NOMO-1 treated with DMSO at 0.1 percent for 48 hours (cell line): Measurements from ENCODE around the gene RECK.
"Not testable (repeated sequence)": the region's sequence is repeated elsewhere in the genome, so short reads cannot be mapped to it uniquely, and the experiment has no call there.

Source experiments
- DNase-seq: peaks from one replicate; lab custom pipeline; 2025; ENCODE audit not compliant: unreplicated experiment; lab: John Stamatoyannopoulos, UW

The RECK gene

DNA sequence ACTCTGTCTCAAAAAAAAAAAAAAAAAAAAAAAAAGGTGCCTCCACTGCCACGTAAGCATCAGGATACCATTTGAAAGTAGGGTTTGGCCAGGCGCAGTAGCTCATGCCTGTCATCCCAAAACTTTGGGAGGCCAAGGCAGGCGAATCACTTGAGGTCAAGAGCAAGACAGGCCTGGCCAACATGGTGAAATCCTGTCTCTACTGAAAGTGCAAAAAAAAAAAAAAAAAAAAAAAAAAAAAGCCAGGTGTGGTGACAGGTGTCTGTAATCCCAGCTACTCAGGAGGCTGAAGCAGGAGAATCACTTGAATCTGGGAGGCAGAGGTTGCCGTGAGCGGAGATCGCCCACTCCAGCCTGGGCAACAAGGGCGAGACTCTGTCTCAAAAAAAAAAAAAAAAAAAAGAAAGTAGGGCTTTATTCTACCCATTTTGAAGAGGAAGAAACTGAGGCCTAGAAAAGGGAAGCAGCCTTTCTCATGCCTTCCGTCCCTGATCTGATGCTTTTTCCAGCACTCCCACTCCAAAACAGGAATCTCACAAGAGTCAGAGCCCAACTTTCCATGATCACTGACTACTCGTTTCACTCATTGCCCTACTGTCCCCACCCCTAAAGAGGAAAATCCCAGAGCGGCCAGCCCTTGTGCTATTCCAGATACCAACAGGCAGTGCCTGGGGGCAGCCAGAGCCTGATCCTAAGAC, 116.2 kb downstream of the RECK start:
- no peak for DNase-seq

DNA sequence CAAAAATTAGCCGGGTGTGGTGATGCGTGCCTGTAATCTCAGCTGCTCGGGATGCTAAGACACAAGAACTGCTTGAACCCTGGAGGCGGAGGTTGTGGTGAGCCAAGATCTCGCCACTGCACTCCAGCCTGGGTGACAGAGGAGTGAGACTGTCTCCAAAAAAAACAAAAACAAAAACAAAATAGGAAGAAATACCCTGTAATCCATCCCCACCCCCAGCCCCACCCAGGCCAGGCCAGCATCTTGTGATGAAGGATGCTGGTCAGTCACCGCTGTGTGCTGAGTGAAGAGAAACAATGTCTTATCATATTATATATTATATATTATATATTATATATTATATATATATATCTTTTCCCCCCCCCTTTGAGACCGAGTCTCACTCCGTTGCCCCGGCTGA, 117.0 kb downstream of the RECK start:
- DNase-seq, result no peak

DNA sequence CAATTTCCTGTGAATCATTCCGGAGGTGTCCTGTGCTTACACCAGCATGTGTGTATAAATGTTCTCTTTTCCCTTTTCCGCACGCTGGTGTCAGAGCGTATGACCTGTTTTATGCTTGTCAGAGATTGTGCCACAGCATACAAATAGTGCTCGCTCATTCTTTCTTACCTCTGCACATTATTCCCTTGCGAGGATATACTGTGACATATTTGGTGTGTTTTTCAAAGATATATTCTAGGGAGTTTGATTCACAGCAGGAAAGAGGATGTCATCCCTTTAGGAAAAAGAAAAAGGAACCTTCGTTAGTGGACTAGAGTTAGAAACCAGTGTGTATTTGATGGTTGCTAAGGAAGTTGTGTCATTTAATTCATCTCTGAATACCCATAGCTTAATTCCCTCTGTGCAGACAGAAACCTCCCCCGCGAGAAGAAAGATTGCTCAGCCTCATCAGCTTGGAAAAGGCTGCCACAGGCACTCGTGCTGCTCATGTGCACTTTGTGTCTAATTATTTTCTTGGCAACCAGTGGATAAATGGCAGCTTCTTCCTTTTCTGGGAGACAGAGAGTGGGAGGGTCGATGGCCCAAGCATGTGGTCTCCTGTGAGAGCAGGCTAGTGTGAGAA, 117.7 kb downstream of the RECK start:
- peak; percentile 91 for DNase-seq

DNA sequence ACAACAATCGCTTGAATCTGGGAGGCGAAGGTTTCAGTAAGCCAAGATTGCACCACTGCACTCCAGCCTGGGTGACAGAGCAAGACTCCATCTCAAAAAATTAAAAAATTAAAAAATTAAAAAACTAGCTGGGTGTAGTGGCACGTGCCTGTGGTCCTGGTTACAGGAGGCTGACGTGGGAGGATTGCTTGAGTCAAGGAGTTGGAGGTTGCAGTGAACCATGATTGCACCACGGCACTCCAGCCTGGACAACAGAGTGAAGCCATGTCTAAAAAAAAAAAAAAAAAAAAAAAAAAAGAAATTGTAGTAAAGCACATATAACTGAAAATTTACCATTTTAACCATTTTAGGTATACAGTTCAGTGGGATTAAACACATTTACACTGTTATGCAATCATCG, 119.4 kb downstream of the RECK start:
- DNase-seq, result no peak

DNA sequence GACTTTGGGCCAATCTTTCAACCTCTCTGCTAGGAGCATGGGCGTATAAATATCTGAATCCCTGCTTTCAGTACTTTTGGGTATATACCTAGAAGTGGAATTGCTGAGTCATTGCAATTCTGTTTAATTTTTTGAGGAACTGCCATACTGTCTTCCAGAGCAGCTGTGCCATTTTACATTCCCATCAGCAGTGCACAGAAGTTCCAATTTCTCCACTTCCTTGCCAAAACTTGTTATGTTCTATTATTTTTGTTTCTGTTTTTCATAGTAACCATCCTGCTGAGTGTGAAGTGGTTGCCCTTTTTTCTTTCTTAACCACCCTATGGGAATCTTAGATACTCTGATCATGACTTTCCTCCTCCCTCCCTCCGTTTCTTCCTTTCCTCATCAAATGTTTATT, 121.4 kb downstream of the RECK start:
- DNase-seq, result peak; percentile 56

DNA sequence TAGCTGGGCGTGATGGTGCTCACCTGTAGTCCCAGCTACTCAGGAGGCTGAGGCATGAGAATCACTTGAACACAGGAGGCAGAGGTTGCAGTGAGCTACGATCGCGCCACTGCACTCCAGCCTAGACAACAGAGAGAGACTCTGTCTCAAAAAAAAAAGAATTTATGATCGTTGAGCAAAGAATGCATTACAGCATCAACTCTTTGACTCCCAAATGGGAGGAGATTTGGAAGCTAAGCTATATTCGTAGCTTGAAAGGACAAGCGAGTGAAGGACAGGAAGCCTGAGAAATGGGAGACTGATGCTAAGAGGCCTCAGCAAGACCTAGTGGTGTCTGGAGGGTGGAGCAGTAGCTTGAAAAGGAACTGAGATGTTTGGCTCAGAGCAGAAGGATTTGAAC, 122.2 kb downstream of the RECK start:
- no peak for DNase-seq

DNA sequence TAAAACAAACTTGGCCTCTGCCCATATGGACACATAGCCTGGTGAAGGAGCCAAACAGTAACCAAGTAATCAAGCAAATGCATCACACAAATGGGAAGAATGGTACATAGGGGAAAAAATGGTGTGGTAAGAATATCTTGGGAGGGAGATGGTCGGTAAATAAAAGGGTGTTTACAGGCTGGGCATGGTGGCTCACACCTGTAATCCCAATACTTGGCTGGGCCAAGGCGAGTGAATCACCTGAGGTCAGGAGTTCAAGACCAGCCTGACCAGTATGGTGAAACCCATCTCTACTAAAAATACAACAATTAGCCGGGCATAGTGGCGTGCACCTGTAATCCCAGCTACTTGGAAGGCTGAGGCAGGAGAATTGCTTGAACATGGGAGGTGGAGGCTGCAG, 122.8 kb downstream of the RECK start:
- not testable (repeated sequence) for DNase-seq

DNA sequence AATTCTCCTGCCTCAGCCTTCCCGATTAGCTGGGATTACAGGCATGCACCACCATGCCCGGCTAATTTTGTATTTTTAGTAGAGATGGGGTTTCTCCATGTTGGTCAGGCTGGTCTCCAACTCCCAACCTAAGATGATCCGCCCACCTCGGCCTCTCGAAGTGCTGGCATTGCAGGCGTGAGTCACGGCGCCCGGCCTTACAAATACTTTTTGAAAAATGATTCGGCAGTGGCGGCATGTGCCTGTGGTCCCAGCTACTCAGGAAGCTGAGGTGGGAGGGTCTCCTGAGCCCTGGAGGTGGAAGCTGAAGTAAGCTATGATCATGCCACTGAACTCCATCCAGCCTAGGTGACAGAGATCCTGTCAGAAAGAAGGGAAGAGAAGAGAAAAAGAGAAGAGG, 123.4 kb downstream of the RECK start:
- not testable (repeated sequence) for DNase-seq

DNA sequence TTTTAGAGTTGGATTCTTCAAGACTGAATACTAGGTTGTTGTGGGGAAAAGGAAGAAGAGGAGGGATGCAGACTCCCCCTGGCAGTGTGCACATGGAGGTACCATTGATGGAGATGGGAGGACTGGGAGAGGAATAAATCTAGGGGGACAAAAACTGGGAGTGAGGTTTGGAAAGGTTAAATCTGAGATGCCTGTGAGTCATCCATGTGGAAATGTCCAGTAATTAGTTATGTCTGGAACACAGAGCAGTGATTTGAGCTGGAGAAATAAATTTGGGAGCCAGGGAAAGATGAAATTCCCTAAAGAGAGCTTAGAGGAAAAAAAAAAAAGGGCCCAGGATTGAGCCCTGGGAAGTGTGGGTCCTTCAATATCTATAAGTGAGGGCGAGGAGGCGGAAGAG, 124.5 kb downstream of the RECK start:
- no peak for DNase-seq

DNA sequence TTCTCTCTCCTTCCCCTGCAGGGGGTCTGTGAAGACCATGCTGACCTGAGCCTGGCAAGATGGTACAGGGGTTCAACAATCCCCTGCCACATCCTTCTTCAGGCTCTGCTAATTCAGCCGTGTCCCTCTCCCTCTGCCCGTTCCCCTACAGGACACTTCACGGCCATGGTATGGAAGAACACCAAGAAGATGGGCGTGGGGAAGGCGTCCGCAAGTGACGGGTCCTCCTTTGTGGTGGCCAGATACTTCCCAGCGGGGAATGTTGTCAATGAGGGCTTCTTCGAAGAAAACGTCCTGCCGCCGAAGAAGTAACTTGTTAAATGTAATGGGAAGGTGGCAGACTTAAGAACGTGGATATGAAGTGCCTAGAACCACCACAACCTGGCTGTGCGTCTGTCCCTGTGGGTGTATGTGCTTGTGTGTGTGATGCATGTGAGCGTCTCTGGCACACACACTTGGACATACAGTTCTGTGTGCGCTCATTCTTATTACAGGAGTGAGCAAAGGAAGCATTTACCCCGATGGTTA, 125.6 kb downstream of the RECK start:
- DNase-seq, result no peak

DNA sequence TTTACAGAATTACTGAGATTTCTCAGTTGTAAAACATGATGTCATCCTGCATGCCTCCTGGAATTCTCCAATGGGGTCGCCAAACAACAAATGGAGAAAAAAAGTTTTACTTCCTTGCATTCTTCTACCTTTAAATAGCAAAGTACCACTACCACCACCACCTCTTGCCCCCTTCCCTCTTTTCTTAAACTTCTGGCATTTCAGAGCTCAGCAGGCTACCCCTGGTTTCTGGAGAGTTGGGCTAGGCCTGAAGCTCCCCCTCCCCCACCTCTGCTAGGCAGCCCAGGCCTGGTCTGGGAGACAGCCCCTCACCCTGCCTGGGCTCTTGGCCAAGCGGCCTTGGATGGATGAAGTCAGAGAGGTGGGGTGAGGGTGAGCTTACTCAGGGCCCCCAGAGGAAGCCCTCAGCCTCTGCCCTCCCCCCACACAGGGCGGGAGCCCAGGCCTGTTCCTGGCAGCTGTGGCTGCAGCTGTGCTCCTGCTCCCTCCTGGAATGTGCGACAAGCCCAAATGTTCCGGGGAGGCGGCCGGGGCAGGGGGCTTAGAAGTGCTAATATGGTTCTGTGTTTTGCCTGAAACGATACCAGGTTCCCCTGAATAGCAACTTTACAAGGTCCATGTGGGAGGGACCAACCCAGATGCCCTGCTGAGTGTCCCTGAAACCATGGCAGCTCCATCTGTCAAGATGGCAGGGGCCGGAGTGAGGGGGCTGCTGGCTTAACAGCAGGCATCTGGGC, 126.5 kb downstream of the RECK start:
- DNase-seq, result no peak

DNA sequence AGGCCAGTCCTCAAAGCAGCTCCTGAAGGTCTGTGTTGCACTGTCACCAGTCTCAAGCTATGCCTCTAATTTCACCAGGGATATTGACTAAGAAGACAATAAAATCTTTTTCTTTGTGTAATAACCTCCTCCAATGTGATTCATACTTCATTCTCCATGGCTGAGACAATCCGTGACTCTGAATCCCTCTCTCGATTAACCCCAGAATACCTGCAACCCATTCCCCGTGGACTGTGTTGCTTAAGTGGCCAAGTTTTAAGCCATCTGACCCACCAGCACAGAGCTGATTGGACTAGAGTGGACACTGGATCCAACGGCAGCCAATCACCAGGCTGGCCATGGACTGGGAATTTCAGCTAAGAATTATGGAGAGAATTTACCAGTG, 127.1 kb downstream of the RECK start:
- DNase-seq, result no peak

DNA sequence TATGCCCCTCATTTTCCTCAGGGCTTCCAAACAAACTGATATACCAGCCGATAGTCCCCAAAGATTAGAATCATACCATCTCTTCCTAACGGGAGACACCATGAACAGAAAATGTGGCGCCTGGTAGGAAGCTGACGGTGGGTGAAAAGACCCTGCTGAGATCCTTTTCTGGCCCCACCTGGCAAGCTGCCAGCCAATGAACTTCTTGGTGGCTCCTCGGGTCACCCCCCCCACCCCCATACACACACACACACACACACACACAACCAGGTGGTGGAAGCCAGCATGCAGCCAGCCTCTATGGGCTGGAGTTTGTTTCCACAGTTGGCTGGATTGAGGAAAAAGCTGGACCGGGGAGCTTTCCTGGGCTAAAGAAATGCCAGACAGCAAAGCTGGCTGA, 127.7 kb downstream of the RECK start:
- no peak for DNase-seq

DNA sequence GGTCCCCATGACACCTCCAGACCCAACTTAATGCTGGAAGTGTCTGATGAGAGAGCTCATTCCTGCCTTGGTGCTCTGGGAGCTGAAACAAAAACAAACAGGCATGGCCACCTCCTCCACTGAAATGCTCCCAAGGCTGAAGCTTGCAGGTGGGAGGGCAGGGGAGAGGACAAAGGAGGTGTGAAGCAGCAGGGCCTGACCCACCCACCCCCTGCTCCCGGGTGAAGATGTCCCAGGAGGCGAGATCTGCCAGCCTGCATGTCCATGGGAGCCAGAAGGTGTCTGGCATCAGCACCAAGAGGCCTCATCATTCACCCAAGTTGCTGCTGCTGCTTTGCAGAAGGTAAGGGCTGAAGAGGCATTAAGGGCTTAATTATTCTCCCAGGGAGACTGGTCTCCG, 128.3 kb downstream of the RECK start:
- DNase-seq, result no peak

DNA sequence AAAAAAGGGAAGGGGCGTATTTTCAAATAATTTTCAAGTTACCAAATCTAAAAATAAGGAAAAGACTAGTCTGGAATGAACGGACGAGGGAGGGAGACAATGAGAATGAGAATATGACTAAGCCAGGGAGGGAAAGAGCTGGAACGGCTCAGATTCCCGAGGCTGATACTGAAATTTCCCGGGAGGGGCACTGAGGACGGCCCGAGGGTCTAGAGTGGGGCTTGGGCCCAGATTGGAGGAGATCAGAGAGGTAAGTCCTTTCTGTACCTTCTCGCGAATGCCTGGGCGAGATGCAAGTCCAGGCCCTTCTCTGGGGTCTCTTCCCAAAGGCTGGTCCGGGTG, 129.1 kb downstream of the RECK start:
- DNase-seq, result no peak

DNA sequence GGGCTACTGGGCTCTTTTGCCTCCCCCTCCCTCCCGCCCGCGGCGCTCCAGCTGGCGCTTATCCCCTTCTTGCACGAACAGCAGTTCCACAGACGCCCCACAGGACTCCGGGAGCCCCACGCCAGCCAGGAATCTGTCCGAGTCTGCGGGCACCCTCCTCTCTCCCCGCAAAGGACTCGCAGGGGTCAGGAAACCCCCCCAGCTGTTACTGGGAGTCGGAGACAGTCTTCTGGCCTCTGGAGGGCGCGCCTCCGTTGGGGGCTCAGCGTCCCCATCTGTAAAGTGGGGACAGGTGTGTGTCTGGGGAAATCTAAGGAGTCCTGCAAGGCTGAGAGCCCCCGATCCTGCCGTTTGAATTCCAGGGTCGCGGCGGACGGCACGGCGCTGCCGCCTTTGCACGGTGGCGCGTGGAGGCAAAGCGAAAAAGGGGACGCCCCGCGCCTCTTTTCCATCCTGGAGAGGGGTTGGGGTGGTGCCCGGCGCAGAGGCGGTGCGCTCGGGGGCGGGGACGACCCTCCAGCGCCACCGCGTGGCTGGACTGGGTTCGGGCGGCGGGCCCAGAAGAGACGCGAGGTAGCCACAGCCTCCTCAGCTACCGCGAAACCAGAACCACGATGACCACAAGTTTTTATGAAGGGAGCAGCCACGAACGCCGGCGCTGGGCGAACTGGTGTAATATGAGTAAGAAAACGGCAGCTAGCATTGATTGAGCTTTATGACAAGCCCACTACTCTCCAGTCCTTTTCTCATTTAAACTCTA, 129.6 kb downstream of the RECK start:
- DNase-seq, result peak; percentile 92

DNA sequence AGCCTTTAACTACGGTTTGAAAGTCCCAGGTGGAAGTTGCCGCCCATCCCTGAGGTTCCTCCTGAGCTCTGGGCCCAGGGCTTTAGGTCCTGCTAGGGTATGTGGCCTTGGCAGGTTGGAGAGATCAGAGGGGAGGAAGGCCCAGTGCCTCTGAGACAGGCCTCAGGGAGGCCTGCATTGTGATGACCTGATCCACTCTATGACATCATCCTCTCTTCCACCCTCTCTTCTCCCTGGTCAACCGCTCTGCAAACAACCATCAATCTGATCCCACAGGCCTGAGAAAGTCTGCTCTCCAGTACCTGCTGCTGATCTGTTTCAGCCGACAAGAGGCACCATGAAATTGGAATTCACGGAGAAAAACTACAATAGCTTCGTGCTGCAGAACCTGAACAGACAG, 132.5 kb downstream of the RECK start, which contains the start of gene CCIN:
CCIN (plus strand) TSS at position 223 of the 400 bp plus-strand sequence; CDS start at position 338, 115 bp downstream.
- DNase-seq, result no peak

DNA sequence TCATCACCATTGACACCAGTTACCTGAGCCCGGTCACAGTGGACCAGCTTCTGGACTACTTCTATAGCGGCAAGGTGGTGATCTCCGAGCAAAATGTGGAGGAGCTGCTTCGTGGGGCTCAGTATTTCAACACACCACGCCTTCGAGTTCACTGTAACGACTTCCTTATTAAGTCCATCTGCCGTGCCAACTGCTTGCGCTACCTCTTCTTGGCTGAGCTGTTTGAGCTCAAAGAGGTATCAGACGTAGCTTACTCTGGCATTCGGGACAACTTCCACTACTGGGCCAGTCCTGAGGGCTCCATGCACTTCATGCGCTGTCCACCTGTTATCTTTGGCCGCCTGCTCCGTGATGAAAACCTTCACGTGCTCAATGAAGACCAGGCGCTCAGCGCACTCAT, 133.0 kb downstream of the RECK start:
- DNase-seq, result peak; percentile 93

DNA sequence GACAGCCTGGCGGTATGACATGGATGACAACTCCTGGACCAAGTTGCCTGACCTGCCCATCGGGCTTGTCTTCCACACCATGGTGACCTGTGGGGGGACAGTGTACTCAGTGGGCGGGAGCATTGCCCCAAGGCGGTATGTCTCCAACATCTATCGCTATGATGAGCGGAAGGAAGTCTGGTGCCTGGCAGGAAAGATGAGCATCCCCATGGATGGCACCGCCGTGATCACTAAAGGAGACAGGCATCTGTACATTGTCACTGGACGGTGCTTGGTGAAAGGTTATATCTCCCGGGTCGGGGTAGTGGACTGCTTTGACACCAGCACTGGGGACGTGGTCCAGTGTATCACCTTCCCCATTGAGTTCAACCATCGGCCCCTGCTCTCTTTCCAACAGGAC, 133.8 kb downstream of the RECK start:
- no peak for DNase-seq

DNA sequence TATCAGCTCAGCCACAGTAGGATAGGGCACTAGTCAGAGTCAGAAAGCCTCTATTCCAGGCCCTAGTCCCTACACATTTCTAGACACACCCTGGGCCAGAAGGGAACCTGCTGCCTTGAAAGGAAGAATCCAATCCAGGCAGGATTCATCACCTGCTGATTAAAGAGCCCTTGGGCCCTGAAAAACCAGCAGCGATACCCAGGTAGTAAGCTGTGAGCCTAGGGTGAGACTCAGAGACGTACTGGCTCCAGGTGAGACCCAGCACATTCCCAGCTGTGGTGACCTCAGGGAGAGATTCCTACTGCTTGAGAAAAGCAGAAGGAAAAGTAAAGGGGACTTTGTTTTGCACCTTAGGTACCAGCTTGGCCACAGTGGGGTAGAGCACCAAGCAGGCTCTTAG, 137.1 kb downstream of the RECK start:
- no peak for DNase-seq
